Measurements from ENCODE around the gene CDK8.

CDK8 gene

DNA sequence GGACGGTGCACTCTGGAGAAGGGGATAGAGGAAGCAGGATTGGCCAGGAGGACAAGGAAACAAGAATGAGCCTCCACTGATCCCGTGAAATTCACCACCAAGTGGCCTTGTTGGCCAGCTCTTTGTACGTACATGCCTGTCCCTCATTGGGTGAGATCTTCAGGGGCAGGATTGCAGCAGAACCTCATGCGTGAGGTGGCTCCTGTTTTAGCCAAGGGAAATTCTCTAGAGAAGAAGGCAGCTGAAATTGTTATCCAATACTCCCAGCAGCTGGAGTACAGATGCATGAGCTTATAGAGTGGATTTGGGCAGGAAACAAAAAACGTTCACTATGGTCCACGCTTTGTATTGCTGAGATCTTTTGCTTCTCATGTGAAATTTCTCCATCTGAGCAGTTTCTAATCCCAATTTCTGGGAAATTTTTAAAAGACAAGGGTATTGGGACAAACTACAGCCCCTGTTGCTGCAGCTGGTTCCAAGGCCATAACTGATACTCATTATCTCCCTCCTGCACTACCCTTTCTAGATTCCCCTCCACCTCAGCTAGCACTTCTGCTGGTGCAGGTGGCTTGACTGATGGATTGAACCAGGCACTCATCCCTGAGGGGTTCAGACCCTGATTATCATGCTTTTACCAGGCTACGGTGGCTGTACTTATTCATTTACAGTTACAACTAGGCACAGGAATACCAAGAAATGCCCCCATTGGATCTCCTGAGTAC lies 27.9 kb upstream of the CDK8 start:
- TF ChIP-seq, protein P1, sequence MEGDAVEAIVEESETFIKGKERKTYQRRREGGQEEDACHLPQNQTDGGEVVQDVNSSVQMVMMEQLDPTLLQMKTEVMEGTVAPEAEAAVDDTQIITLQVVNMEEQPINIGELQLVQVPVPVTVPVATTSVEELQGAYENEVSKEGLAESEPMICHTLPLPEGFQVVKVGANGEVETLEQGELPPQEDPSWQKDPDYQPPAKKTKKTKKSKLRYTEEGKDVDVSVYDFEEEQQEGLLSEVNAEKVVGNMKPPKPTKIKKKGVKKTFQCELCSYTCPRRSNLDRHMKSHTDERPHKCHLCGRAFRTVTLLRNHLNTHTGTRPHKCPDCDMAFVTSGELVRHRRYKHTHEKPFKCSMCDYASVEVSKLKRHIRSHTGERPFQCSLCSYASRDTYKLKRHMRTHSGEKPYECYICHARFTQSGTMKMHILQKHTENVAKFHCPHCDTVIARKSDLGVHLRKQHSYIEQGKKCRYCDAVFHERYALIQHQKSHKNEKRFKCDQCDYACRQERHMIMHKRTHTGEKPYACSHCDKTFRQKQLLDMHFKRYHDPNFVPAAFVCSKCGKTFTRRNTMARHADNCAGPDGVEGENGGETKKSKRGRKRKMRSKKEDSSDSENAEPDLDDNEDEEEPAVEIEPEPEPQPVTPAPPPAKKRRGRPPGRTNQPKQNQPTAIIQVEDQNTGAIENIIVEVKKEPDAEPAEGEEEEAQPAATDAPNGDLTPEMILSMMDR (IDR thresholded peaks at IDR 0.05; ENCODE audit: insufficient read depth, low read length, poor library complexity, severe bottlenecking): no peak
- no peak for DNase-seq (ENCODE audit: extremely low read depth, insufficient read length)
- Histone ChIP-seq H3K4me3 (replicated peaks; ENCODE audit: low read depth, low read length) (no peak overlapping the region), H3K27me3 (replicated peaks; ENCODE audit: control insufficient read depth, insufficient read depth, low read length) (no peaks in the 10 kb centered on the region), H3K36me3 (ENCODE audit: control insufficient read depth, insufficient read depth, low read length) (no peaks in the 10 kb centered on the region)

DNA sequence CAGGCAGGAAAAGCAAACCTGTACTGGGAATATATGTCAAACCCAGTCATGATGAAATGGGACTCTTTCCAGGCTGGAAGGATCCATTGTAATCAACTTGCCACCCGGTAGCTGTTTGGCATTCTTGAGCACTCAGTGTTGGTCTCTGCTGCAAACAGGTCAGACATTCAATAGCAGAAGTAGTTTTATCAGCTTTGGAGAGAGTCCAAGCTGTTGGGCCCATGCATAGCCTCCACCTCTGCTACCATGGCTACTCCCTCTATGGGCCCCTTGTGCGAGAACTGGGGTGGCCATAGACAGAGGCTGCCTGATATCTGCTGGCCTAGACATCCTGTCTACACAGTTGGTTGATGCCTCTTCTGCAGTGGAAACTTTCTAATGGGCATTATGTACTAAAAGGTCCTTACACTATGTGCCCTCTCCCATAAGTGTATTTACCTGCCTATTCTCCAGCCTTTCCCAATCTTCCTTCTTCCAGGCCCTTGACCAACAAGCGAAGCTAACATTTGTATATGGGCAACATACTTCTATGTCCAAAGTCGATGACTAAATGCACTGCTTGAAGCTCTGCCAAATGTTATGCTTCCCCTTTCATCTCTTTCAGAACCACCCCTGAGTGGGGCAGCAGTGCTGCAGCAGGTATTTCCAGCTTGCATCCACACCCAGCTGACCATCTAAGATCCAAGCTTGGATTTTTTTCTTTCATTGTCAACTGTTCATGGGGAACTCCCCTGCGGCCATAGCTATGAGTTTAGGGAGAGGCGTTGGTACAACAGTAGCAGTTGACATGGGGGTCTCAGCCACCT lies 26.6 kb upstream of the CDK8 start:
- Histone ChIP-seq H3K27me3 (replicated peaks; ENCODE audit: control insufficient read depth, insufficient read depth, low read length) (no peaks in the 10 kb centered on the region), H3K4me3 (replicated peaks; ENCODE audit: low read depth, low read length) (no peak overlapping the region), H3K36me3 (ENCODE audit: control insufficient read depth, insufficient read depth, low read length) (no peaks in the 10 kb centered on the region)
- TF ChIP-seq, protein P1 (IDR thresholded peaks at IDR 0.05; ENCODE audit: insufficient read depth, low read length, poor library complexity, severe bottlenecking): no peak
- DNase-seq (ENCODE audit: extremely low read depth, insufficient read length): no peak

DNA sequence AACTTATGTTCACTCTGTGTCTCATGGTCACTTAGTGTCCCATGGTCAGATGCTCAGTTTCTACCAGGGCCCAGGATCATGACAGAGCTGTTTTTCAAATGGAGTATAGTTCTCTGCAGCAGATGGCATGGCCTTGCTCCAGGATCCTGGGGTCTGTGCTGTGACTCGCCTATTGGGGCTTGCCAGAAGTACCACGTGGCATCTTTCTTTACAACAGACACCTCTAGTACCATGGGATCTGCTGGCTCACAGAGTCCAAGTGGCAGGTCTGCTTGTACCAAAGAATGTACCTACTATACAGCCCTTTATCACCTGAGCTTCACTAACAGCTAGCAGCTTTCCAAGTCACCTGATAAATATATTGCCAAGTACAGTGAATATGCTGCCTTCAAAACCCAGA lies 25.8 kb upstream of the CDK8 start:
- no peak for DNase-seq (ENCODE audit: extremely low read depth, insufficient read length)
- TF ChIP-seq, protein P1 (IDR thresholded peaks at IDR 0.05; ENCODE audit: insufficient read depth, low read length, poor library complexity, severe bottlenecking): no peak
- no peak overlapping the region for H3K4me3 ChIP-seq (replicated peaks; ENCODE audit: low read depth, low read length)
- H3K36me3 ChIP-seq (ENCODE audit: control insufficient read depth, insufficient read depth, low read length): no peaks in the 10 kb centered on the region
- no peaks in the 10 kb centered on the region for H3K27me3 ChIP-seq (replicated peaks; ENCODE audit: control insufficient read depth, insufficient read depth, low read length)

DNA sequence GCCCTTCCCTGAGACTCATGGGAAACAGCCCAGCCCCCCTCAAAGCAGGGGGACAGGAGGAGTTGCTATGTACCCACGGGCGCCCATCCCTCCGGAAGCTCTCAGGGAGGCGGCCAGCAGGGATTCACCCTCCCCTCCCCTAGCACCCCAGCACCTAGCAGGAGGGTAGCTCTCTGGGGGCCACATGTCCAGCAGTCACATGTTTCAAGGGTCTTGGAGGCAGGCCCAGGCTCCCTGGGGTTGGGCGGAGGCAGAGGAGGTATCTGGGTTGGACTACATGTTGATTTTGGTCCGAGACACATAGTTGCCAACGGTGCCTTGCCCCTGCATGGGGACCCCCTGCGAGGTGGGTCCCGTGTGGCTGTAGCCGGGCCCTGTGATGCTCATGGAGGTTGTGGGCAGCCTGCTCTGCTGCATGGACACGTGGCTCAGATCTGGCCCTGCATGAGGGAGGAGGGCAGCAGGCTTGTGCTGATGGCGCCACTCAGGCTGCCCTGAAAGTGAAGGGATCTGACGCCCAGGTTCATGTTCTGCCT lies 24.8 kb upstream of the CDK8 start:
- H3K36me3 ChIP-seq (ENCODE audit: control insufficient read depth, insufficient read depth, low read length): no peaks in the 10 kb centered on the region
- no peak overlapping the region for H3K4me3 ChIP-seq (replicated peaks; ENCODE audit: low read depth, low read length)
- no peaks in the 10 kb centered on the region for H3K27me3 ChIP-seq (replicated peaks; ENCODE audit: control insufficient read depth, insufficient read depth, low read length)
- DNase-seq (ENCODE audit: extremely low read depth, insufficient read length): no peak
- TF ChIP-seq, protein P1 (IDR thresholded peaks at IDR 0.05; ENCODE audit: insufficient read depth, low read length, poor library complexity, severe bottlenecking): no peak

DNA sequence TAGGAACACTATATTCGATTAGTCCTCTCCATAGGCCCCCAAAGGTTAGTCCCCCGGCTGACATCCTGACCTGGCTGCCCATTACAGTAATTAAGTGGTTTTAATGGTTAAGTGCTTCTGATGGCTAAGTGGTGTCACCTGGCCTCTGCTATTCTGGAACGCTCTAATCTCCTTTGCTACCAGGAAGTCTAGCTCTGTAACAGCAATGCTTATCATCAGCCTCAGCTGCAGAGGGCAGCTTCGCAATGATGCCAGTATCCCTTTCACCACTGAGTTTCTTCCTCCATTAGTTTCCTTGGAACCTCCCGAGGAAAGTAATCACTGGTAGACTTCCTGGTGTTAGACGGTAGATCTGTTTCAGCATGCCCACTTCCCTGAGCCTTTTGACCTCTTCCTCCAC lies 23.2 kb upstream of the CDK8 start:
- no peak for DNase-seq (ENCODE audit: extremely low read depth, insufficient read length)
- no peaks in the 10 kb centered on the region for H3K27me3 ChIP-seq (replicated peaks; ENCODE audit: control insufficient read depth, insufficient read depth, low read length)
- TF ChIP-seq, protein P1 (IDR thresholded peaks at IDR 0.05; ENCODE audit: insufficient read depth, low read length, poor library complexity, severe bottlenecking): no peak
- no peak overlapping the region for H3K4me3 ChIP-seq (replicated peaks; ENCODE audit: low read depth, low read length)
- no peaks in the 10 kb centered on the region for H3K36me3 ChIP-seq (ENCODE audit: control insufficient read depth, insufficient read depth, low read length)

Data from GM06990 (cell line).